Transverse colon (tissue), 4 donors: ENCODE data around the gene BAZ1A. TPM values are rescaled to one million over a fixed set of nuclear protein-coding genes. Genes with fewer than 3 reads are reported as not detected.
A peak's percentile ranks its signal among the peaks of the same experiment; 100 is the strongest.

Experiments used
- DNase-seq: peaks from one replicate; pipeline ENCODE4 v3.0.0-alpha.2; 2019
- H3K27ac ChIP-seq, 4 donors: fragments of 200-600 bp; sonication (generic); 2 replicates each; pipeline ENCODE4 v1.5.1; 2016 to 2018; ENCODE audit warnings: inconsistent platforms in 4 of 4
- H3K27me3 ChIP-seq: fragments of 200-600 bp; sonication (generic); 2 replicates; pipeline ENCODE4 v1.5.1; 2017; ENCODE audit warnings: inconsistent platforms
- H3K36me3 ChIP-seq, 4 donors: fragments of 200-600 bp; sonication (generic); 2 replicates each; pipeline ENCODE4 v1.5.1; 2017 to 2019; ENCODE audit warnings: inconsistent platforms in 4 of 4
- H3K4me1 ChIP-seq, 4 donors: fragments of 200-600 bp; sonication (generic); 2 replicates each; pipeline ENCODE4 v1.5.1; 2017 to 2020; ENCODE audit warnings: inconsistent platforms in 4 of 4
- H3K4me3 ChIP-seq, 4 donors: fragments of 200-600 bp; sonication (generic); 1 replicate in 1 of 4; 2 replicates in 3 of 4; pipeline versions ENCODE4 v1.5.1 to v1.6.1; 2017 to 2019; ENCODE audit warnings: inconsistent platforms in 4 of 4
- H3K9me3 ChIP-seq, 2 donors: fragments of 200-600 bp; sonication (generic); 2 replicates each; pipeline ENCODE4 v1.5.1; 2017 to 2019; ENCODE audit warnings: inconsistent platforms in 2 of 2
- CTCF ChIP-seq, 5 experiments: fragments of 200-600 bp in 3 of 5; fragments of 450-650 bp in 2 of 5; sonication (generic) in 3 of 5; IDR thresholded peaks; 1 replicate in 2 of 5; 2 replicates in 3 of 5; pipeline ENCODE4 v1.5.1; 2016 to 2017; ENCODE audit warnings: antibody characterized with exemption in 5 of 5, inconsistent platforms in 3 of 5, mild to moderate bottlenecking in 2 of 5, moderate library complexity in 1 of 5
- EP300 ChIP-seq: sonication (generic); formaldehyde crosslinking; IDR thresholded peaks from one replicate; pipeline ENCODE4 v1.6.1; 2017; ENCODE audit warnings: antibody characterized with exemption, low read depth
- POLR2A ChIP-seq: fragments of 450-650 bp; IDR thresholded peaks from one replicate; pipeline ENCODE4 v1.6.1; 2016; ENCODE audit warnings: antibody characterized with exemption, mild to moderate bottlenecking, moderate library complexity
- POLR2AphosphoS5 ChIP-seq, 3 donors: sonication (generic); formaldehyde crosslinking; IDR thresholded peaks; one replicate each; pipeline ENCODE4 v1.6.1; 2016; ENCODE audit warnings: antibody characterized with exemption in 3 of 3
- WGBS, 2 donors: methylation state at CpG; one replicate each; pipeline ENCODE4 v1.1.5; 2018; ENCODE audit warnings: low coverage in 1 of 2; 5-methylcytosine and 5-hydroxymethylcytosine counted together
- in situ Hi-C, 4 donors: fragments of 200-750 bp; cut with MboI; loops; one replicate each; pipeline versions ENCODE4 v1.15.0 to v1.15.1; 2017; ENCODE audit warnings: low sequenced_read_pairs in 3 of 4, low pct_ligation_motif_present in 1 of 4, low pct_unique_long_range_greater_than_20kb in 1 of 4
- intact Hi-C: fragments of 100-400 bp; cut with DNase I; formaldehyde crosslinking; loops from one replicate; pipeline ENCODE4 v1.15.1; 2023; ENCODE audit warnings: low total_unique reads
- total RNA-seq, 4 donors: library from RNA; depleted of rRNA; stranded (reverse); fragments of >200 nt; gene quantifications; one replicate each; pipeline ENCODE4 v1.1.0, GENCODE V29; 2016

Gene BAZ1A
- total RNA-seq, 4 donors from 2014 or later, result 25.8 to 48.1 (median 41.0) TPM

- in situ Hi-C loops (loop anchor here in 1 of 4 donors (25.0 kb wide), 1 partner anchor 700 kb away; the partner anchor contains the start of gene NFKBIA), intact Hi-C loops (no loop called here)
- TF ChIP-seq EP300 (no peak), POLR2AphosphoS5 (IDR thresholded peaks at IDR 0.05) (no peak), CTCF (IDR thresholded peaks at IDR 0.05) (no peak), POLR2A (no peak)
- peak overlapping the region; percentile 94 to 98 (median 96) for H3K27ac ChIP-seq
- no peaks in the 10 kb centered on the region for H3K27me3 ChIP-seq
- no peak for DNase-seq
- H3K4me3 ChIP-seq, result peak overlapping the region in 1 of 4 donors; percentile 9
- peaks cover 6 to 49% (median 16%) of the 10 kb centered on the region in 4 donors for H3K4me1 ChIP-seq
- H3K36me3 ChIP-seq, result no peaks in the 10 kb centered on the region
- whole genome bisulfite sequencing, 2 donors, result 66 to 72% methylated on average over 4 of the region's 4 CpGs
- no peaks in the 10 kb centered on the region for H3K9me3 ChIP-seq
These were observed 163.1 kb downstream of the BAZ1A start for GRCh38 chr14:34711796-34712712.

GRCh38 chr14:34711169-34711568 lies 164.0 kb downstream of the BAZ1A start:
- peak overlapping the region in 1 of 4 donors; percentile 11 for H3K4me3 ChIP-seq
- H3K36me3 ChIP-seq, result no peaks in the 10 kb centered on the region
- in situ Hi-C loops, result loop anchor here in 1 of 4 donors (25.0 kb wide), 1 partner anchor 701 kb away; the partner anchor contains the start of gene NFKBIA
- H3K9me3 ChIP-seq, result no peaks in the 10 kb centered on the region
- DNase-seq, result peak; percentile 13
- intact Hi-C loops, result no loop called here
- peak overlapping the region; percentile 31 to 97 (median 94) for H3K27ac ChIP-seq
- 55 to 66% methylated on average over 3 of the region's 3 CpGs for WGBS, 2 donors
- peak; percentile 43 to 58 (median 51) for TF ChIP-seq POLR2AphosphoS5 (IDR thresholded peaks at IDR 0.05)
- no peak for TF ChIP-seq POLR2A
- no peak for TF ChIP-seq CTCF (IDR thresholded peaks at IDR 0.05)
- TF ChIP-seq EP300, result no peak
- no peaks in the 10 kb centered on the region for H3K27me3 ChIP-seq
- peaks cover 6 to 49% (median 16%) of the 10 kb centered on the region in 4 donors for H3K4me1 ChIP-seq

- H3K9me3 ChIP-seq, result no peaks in the 10 kb centered on the region
- H3K4me3 ChIP-seq, result peak overlapping the region in 1 of 4 donors; percentile 11
- intact Hi-C loops, result no loop called here
- peaks cover 6 to 49% (median 16%) of the 10 kb centered on the region in 4 donors for H3K4me1 ChIP-seq
- DNase-seq, result no peak
- H3K27ac ChIP-seq, result peak overlapping the region; percentile 31 to 97 (median 94)
- TF ChIP-seq EP300 (no peak), CTCF (IDR thresholded peaks at IDR 0.05) (no peak), POLR2A (no peak), POLR2AphosphoS5 (IDR thresholded peaks at IDR 0.05) (no peak)
- no peaks in the 10 kb centered on the region for H3K27me3 ChIP-seq
- 52 to 63% methylated on average over 2 of the region's 2 CpGs for WGBS, 2 donors
- H3K36me3 ChIP-seq, result no peaks in the 10 kb centered on the region
- in situ Hi-C loops, result loop anchor here in 1 of 4 donors (25.0 kb wide), 1 partner anchor 702 kb away; the partner anchor contains the start of gene NFKBIA
These were observed 164.4 kb downstream of the BAZ1A start for GRCh38 chr14:34710744-34711143.

DNA sequence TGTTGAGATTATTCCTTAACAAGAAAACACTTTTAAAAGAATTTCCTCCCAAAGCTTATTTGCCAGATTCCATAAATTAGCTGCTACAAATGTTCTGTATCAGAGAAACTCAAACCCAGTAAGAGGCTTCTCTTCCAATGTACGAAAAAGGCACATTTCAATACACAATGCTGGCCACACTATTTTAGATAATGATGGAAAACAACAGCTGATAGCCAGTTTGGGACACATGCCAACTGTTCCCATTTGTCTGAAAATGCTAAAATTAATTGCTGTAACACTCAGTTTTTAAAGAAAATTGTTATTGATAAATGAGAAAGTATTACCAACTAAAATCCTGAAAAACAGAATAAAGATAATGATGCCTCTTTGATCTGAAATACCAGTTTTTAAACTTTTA lies 165.2 kb downstream of the BAZ1A start:
- Histone ChIP-seq H3K9me3 (no peaks in the 10 kb centered on the region), H3K4me3 (no peak overlapping the region), H3K36me3 (no peaks in the 10 kb centered on the region), H3K27ac (peak overlapping the region; percentile 31 to 97 (median 94)), H3K4me1 (peaks cover 3 to 43% (median 15%) of the 10 kb centered on the region in 4 donors), H3K27me3 (no peaks in the 10 kb centered on the region)
- no peak for TF ChIP-seq POLR2A
- intact Hi-C loops, result no loop called here
- no peak for DNase-seq
- 25 to 52% methylated on average over 1 of the region's 1 CpG for WGBS, 2 donors
- in situ Hi-C loops, result loop anchor here in 1 of 4 donors (25.0 kb wide), 1 partner anchor 702 kb away; the partner anchor contains the start of gene NFKBIA
